GM19324 (cell line): ENCODE results near the gene PTPRD.

ENCODE experiments used
- ATAC-seq: cut with Tn5 transposase; IDR thresholded peaks from one replicate; pipeline ENCODE4 v1.9.1; 2021; ENCODE audit warnings: mild to moderate bottlenecking, moderate library complexity; ENCODE audit not compliant: unreplicated experiment, low FRiP score

Gene PTPRD

GRCh38 chr9:9674461-9674860 lies 938.3 kb downstream of the PTPRD start:
- no peak for ATAC-seq

GRCh38 chr9:9670454-9670853 lies 942.3 kb downstream of the PTPRD start:
- ATAC-seq, result no peak

GRCh38 chr9:9645006-9645405 lies 967.8 kb downstream of the PTPRD start:
- no peak for ATAC-seq

- peak; percentile 87 for ATAC-seq
These were observed 981.5 kb downstream of the PTPRD start for GRCh38 chr9:9631284-9631683.

- no peak for ATAC-seq
These were observed 987.6 kb downstream of the PTPRD start for GRCh38 chr9:9625248-9625647.

- no peak for ATAC-seq
These were observed 989.3 kb downstream of the PTPRD start for GRCh38 chr9:9623506-9623905.

- ATAC-seq, result no peak
These were observed 991.4 kb downstream of the PTPRD start for GRCh38 chr9:9621355-9621940.

- no peak for ATAC-seq
These were observed 992.1 kb downstream of the PTPRD start for GRCh38 chr9:9620736-9621135.

GRCh38 chr9:9615086-9615485 lies 997.7 kb downstream of the PTPRD start:
- no peak for ATAC-seq

GRCh38 chr9:9614607-9615006 lies 998.2 kb downstream of the PTPRD start:
- no peak for ATAC-seq

- peak; percentile 79 for ATAC-seq
These were observed 1000.0 kb downstream of the PTPRD start for GRCh38 chr9:9612755-9613154.

GRCh38 chr9:9612270-9612669 lies 1000.5 kb downstream of the PTPRD start:
- ATAC-seq, result peak; percentile 93

- no peak for ATAC-seq
These were observed 1007.1 kb downstream of the PTPRD start for GRCh38 chr9:9605681-9606080.

GRCh38 chr9:9603345-9603744 lies 1009.5 kb downstream of the PTPRD start:
- ATAC-seq, result no peak

- no peak for ATAC-seq
These were observed 1014.1 kb downstream of the PTPRD start for GRCh38 chr9:9598723-9599122.

GRCh38 chr9:9592104-9592503 lies 1020.7 kb downstream of the PTPRD start:
- ATAC-seq, result no peak

- peak; percentile 70 for ATAC-seq
These were observed 1026.9 kb downstream of the PTPRD start for GRCh38 chr9:9585920-9586319.

GRCh38 chr9:9574080-9574479 lies 1038.7 kb downstream of the PTPRD start:
- ATAC-seq, result no peak

GRCh38 chr9:9565700-9566099 lies 1047.1 kb downstream of the PTPRD start:
- no peak for ATAC-seq

GRCh38 chr9:9563817-9564216 lies 1049.0 kb downstream of the PTPRD start:
- no peak for ATAC-seq

- ATAC-seq, result no peak
These were observed 1052.3 kb downstream of the PTPRD start for GRCh38 chr9:9560382-9561035.

- ATAC-seq, result no peak
These were observed 1053.9 kb downstream of the PTPRD start for GRCh38 chr9:9558907-9559306.
